ENCODE results near the gene CHTF8. TPM values are rescaled to one million over a fixed set of nuclear protein-coding genes. Genes with fewer than 3 reads are reported as not detected.

Gene CHTF8
- total and polyA plus RNA-seq, 10 donors, result 46.9 to 125 (median 88.5) TPM

DNA sequence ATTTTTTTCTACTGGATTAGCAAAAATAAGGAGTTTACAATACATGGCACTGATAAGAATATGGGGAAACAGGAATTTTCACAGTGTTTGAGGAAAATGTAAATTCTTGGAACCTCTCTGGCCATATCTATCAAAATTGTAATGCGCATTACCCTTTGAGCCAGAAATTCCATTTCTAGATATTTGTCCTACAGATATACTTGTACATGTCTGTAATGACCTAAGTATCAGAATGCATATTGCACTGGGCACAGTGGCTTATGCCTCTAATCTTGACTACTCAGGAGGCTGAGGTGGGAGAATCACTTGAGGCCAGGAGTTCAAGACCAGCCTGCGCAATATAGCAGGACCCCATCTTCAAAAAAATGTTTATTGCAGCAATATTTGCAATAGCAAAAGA lies 52.7 kb downstream of the CHTF8 start:
- TF ChIP-seq POLR2A (IDR thresholded peaks at IDR 0.05) (no peak), POLR2AphosphoS5 (IDR thresholded peaks at IDR 0.05) (no peak)
- TF ChIP-seq, protein P1, sequence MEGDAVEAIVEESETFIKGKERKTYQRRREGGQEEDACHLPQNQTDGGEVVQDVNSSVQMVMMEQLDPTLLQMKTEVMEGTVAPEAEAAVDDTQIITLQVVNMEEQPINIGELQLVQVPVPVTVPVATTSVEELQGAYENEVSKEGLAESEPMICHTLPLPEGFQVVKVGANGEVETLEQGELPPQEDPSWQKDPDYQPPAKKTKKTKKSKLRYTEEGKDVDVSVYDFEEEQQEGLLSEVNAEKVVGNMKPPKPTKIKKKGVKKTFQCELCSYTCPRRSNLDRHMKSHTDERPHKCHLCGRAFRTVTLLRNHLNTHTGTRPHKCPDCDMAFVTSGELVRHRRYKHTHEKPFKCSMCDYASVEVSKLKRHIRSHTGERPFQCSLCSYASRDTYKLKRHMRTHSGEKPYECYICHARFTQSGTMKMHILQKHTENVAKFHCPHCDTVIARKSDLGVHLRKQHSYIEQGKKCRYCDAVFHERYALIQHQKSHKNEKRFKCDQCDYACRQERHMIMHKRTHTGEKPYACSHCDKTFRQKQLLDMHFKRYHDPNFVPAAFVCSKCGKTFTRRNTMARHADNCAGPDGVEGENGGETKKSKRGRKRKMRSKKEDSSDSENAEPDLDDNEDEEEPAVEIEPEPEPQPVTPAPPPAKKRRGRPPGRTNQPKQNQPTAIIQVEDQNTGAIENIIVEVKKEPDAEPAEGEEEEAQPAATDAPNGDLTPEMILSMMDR (IDR thresholded peaks at IDR 0.05 in 8 of 11, conservative IDR thresholded peaks at IDR 0.05 in 3 of 11), result no peak
- Histone ChIP-seq H3K4me3 (no peak overlapping the region), H3K27ac (no peak overlapping the region), H3K9me3 (no peaks in the 10 kb centered on the region), H3K36me3 (peaks cover 0 to 22% (median 15%) of the 10 kb centered on the region in 6 donors), H3K27me3 (replicated peaks in 1 of 7) (no peaks in the 10 kb centered on the region), H3K4me1 (no peaks in the 10 kb centered on the region)
- no peak for DNase-seq
- intact Hi-C loops (cut with DNase I; ENCODE audit: low total_unique reads), result no loop called here
- WGBS, 5 donors, result 99 to 100% (median 100%) methylated on average over 2 of the region's 2 CpGs

DNA sequence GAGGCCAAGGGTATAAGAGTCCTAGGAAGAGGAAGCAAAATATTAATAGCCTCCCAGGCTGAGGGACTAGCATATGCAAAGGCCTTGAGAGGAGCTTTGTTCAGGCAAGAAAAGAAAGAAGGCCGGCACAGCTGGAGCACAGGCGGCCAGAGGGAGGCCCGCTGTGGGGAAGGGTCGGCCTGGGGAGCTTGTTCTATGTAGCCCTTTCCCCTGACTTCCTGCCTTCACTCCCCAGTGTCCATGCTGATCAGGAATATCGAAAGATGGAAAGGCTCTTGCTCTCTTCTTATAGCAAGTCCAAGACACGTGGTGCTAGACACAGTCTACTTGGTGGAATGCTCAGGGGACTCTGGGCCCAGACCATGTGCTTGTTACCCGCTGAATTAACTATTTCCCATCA lies 54.3 kb downstream of the CHTF8 start:
- intact Hi-C loops (cut with DNase I; ENCODE audit: low total_unique reads), result no loop called here
- Histone ChIP-seq H3K27me3 (replicated peaks in 1 of 7) (no peaks in the 10 kb centered on the region), H3K9me3 (no peaks in the 10 kb centered on the region), H3K27ac (no peak overlapping the region), H3K4me3 (no peak overlapping the region), H3K4me1 (no peaks in the 10 kb centered on the region), H3K36me3 (peaks cover 0 to 6% (median 0%) of the 10 kb centered on the region in 6 donors)
- TF ChIP-seq POLR2A (IDR thresholded peaks at IDR 0.05) (no peak), POLR2AphosphoS5 (IDR thresholded peaks at IDR 0.05) (no peak)
- TF ChIP-seq, protein P1 (IDR thresholded peaks at IDR 0.05 in 8 of 11, conservative IDR thresholded peaks at IDR 0.05 in 3 of 11), result no peak
- DNase-seq, result no peak
- 87 to 93% (median 91%) methylated on average over 7 of the region's 7 CpGs for WGBS, 5 donors

DNA sequence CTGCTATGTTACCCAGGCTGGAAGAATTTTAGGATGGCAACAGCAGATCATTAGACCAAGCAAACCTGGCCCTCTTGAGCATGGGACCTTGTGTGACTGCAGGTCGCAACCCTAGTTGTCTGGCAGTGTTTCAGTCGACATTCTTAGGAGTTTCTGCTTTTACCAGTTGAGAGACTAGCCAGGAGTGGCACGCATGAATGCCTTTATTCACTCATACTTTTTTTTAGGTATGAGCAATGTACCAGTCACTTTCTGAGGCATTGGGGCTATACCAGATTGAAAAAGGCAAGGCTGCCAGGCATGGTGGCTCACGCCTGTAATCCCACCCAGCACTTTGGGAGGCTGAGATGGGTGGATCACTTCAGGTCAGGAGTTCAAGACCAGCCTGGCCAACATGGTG lies 55.1 kb downstream of the CHTF8 start:
- DNase-seq, result no peak
- Histone ChIP-seq H3K27me3 (replicated peaks in 1 of 7) (no peaks in the 10 kb centered on the region), H3K4me3 (no peak overlapping the region), H3K36me3 (peaks cover 0 to 6% (median 0%) of the 10 kb centered on the region in 6 donors), H3K27ac (no peak overlapping the region), H3K4me1 (no peaks in the 10 kb centered on the region), H3K9me3 (no peaks in the 10 kb centered on the region)
- 77 to 90% (median 89%) methylated on average over 4 of the region's 4 CpGs for WGBS, 5 donors
- intact Hi-C loops (cut with DNase I; ENCODE audit: low total_unique reads), result no loop called here
- no peak for TF ChIP-seq POLR2AphosphoS5 (IDR thresholded peaks at IDR 0.05)
- TF ChIP-seq, protein P1 (IDR thresholded peaks at IDR 0.05 in 8 of 11, conservative IDR thresholded peaks at IDR 0.05 in 3 of 11), result no peak
- TF ChIP-seq POLR2A (IDR thresholded peaks at IDR 0.05), result no peak

DNA sequence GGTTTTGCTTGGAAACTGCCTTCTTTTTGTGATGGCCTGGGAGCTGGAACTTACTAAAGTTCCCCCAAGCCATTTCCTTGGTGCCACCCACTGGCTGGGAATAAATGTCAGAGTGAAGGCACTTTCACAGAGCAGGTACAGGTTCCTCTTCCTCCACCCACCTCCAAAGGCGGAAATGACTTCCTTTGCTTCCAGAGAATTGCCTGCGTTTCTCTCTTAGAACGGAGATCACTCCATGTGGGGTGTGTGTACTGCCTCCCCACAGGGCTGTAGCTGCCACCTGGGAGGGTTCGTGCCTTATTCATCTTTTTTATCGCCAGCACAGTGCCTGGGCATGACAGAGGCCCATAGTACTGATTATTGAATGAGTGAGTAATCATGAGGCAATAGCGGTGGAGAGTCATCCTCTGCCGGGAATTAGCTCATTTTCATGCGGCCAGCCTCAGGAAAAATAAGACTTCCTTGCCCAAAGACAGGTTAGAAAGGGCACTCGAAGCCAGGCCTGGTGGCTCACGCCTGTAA lies 59.1 kb downstream of the CHTF8 start:
- Histone ChIP-seq H3K9me3 (no peaks in the 10 kb centered on the region), H3K36me3 (peaks cover 0 to 16% (median 0%) of the 10 kb centered on the region in 6 donors), H3K4me3 (no peak overlapping the region), H3K27ac (no peak overlapping the region), H3K4me1 (no peaks in the 10 kb centered on the region), H3K27me3 (replicated peaks in 1 of 7) (no peaks in the 10 kb centered on the region)
- intact Hi-C loops (cut with DNase I; ENCODE audit: low total_unique reads), result no loop called here
- DNase-seq, result no peak
- WGBS, 5 donors, result 87 to 94% (median 93%) methylated on average over 10 of the region's 10 CpGs
- TF ChIP-seq POLR2AphosphoS5 (IDR thresholded peaks at IDR 0.05) (no peak), POLR2A (IDR thresholded peaks at IDR 0.05) (no peak)
- TF ChIP-seq, protein P1 (IDR thresholded peaks at IDR 0.05 in 8 of 11, conservative IDR thresholded peaks at IDR 0.05 in 3 of 11), result no peak
